ENCODE measurements around the gene HSPA1L. TPM values are rescaled to one million over a fixed set of nuclear protein-coding genes. Genes with fewer than 3 reads are reported as not detected.
"Not testable (repeated sequence)": the region's sequence is repeated elsewhere in the genome, so short reads cannot be mapped to it uniquely, and the experiment has no call there.

The HSPA1L gene
- total RNA-seq, 1 experiment from 2014 or later, result 1.1 TPM

DNA sequence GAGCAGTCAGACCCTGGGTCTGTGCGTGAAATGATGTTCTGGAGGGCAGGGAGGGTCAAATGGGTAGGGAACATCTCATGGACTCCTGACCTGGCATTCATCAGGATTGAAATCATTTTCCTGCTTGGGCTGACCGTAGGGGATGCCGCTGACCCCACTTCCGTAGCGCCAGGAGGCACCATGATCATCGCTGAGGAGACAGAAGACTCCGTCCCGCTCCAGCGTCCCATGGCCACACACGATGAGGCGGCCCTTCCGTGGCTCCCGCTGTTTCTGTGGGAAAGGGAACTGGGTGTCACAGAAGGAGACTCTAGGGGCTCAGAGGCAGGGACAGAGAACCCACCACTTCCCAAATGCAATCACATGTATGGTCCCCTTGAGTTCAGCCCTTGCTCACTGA is 45.3 kb upstream of the HSPA1L start:
- TF ChIP-seq, protein P1, sequence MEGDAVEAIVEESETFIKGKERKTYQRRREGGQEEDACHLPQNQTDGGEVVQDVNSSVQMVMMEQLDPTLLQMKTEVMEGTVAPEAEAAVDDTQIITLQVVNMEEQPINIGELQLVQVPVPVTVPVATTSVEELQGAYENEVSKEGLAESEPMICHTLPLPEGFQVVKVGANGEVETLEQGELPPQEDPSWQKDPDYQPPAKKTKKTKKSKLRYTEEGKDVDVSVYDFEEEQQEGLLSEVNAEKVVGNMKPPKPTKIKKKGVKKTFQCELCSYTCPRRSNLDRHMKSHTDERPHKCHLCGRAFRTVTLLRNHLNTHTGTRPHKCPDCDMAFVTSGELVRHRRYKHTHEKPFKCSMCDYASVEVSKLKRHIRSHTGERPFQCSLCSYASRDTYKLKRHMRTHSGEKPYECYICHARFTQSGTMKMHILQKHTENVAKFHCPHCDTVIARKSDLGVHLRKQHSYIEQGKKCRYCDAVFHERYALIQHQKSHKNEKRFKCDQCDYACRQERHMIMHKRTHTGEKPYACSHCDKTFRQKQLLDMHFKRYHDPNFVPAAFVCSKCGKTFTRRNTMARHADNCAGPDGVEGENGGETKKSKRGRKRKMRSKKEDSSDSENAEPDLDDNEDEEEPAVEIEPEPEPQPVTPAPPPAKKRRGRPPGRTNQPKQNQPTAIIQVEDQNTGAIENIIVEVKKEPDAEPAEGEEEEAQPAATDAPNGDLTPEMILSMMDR (conservative IDR thresholded peaks at IDR 0.05; ENCODE audit: low read depth, low read length), result no peak
- TF ChIP-seq EZH2 (IDR thresholded peaks at IDR 0.05; ENCODE audit: borderline replicate concordance, low read depth, low read length, poor library complexity, severe bottlenecking), result no peak
- ChIA-PET POLR2A (ENCODE audit: low non-redundant PET) (no interaction called here), CTCF (no interaction called here)
- no TSS peak for BruUV-seq (replicated peaks)
- H3K27ac ChIP-seq (ENCODE audit: low read depth, low read length, poor library complexity, severe bottlenecking), result no peak overlapping the region
- intact Hi-C loops (cut with micrococcal nuclease; ENCODE audit: unreplicated experiment), result no loop called here
- H3K36me3 ChIP-seq (ENCODE audit: insufficient read depth, low read length, poor library complexity, severe bottlenecking), result peaks cover 6% of the 10 kb centered on the region
- H3K27me3 ChIP-seq (replicated peaks; ENCODE audit: insufficient read depth, low read depth, low read length, poor library complexity), result no peaks in the 10 kb centered on the region
- no peaks in the 10 kb centered on the region for H3K9me3 ChIP-seq (ENCODE audit: low read depth, low read length, poor library complexity, severe bottlenecking)
- no peak overlapping the region for H3K4me3 ChIP-seq (ENCODE audit: low read depth, low read length, poor library complexity, severe bottlenecking)
- no peak for DNase-seq (ENCODE audit: low spot score)
- peaks cover 6% of the 10 kb centered on the region for H3K4me1 ChIP-seq (ENCODE audit: insufficient read depth, low read length, poor library complexity, severe bottlenecking)

DNA sequence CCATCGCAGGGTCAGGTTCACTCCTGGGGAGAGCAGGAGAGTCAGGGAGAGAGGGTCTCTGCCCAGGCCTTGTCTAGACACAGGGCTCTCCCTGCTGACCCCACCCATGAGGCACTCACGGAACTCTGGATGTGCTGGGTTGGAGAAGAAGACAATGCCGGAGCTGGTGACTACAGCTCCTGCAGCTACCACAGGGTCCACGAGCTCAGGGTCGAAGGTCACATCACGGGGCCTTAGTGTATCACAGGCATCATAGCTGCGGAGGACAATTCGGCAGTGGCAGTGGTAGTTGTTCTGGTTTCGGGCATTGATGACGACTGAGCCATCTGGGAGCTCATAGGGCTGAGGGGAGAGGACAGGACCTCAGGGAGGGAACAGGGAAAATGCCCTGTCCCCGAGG is 44.8 kb upstream of the HSPA1L start:
- POLR2A ChIA-PET (ENCODE audit: low non-redundant PET), result no interaction called here
- no peaks in the 10 kb centered on the region for H3K9me3 ChIP-seq (ENCODE audit: low read depth, low read length, poor library complexity, severe bottlenecking)
- intact Hi-C loops (cut with micrococcal nuclease; ENCODE audit: unreplicated experiment), result no loop called here

DNA sequence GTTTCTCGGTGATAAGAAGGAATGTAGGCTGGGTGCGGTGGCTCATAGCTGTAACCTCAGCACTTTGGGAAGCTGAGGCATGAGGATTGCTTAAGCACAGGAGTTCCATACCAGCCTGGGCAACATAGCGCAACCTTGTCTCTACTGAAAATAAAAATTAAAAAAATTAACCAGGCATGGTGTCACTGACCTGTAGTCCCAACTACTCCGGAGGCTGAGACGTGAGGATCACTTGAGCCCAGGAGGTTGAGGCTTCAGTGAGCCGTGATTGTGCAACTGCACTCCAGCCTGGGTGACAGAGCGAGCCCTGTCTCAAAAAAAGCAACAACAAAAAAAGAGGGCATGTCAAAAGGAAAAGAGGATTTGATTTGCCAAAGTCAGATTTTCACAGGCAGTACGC is 43.6 kb upstream of the HSPA1L start:
- POLR2A ChIA-PET (ENCODE audit: low non-redundant PET), result no interaction called here
- CTCF ChIA-PET, result no interaction called here
- H3K9me3 ChIP-seq (ENCODE audit: low read depth, low read length, poor library complexity, severe bottlenecking), result no peaks in the 10 kb centered on the region
- H3K27ac ChIP-seq (ENCODE audit: low read depth, low read length, poor library complexity, severe bottlenecking), result no peak overlapping the region
- no peak overlapping the region for H3K4me3 ChIP-seq (ENCODE audit: low read depth, low read length, poor library complexity, severe bottlenecking)
- no peaks in the 10 kb centered on the region for H3K27me3 ChIP-seq (replicated peaks; ENCODE audit: insufficient read depth, low read depth, low read length, poor library complexity)
- no peak for DNase-seq (ENCODE audit: low spot score)
- H3K4me1 ChIP-seq (ENCODE audit: insufficient read depth, low read length, poor library complexity, severe bottlenecking), result no peaks in the 10 kb centered on the region
- TF ChIP-seq EZH2 (IDR thresholded peaks at IDR 0.05; ENCODE audit: borderline replicate concordance, low read depth, low read length, poor library complexity, severe bottlenecking), result no peak
- TF ChIP-seq, protein P1 (conservative IDR thresholded peaks at IDR 0.05; ENCODE audit: low read depth, low read length), result no peak
- H3K36me3 ChIP-seq (ENCODE audit: insufficient read depth, low read length, poor library complexity, severe bottlenecking), result peaks cover 6% of the 10 kb centered on the region
- no TSS peak for BruUV-seq (replicated peaks)
- intact Hi-C loops (cut with micrococcal nuclease; ENCODE audit: unreplicated experiment), result no loop called here

More for the DNA sequence above, 44.8 kb upstream of the HSPA1L start:
- no TSS peak for BruUV-seq (replicated peaks)
- peaks cover 6% of the 10 kb centered on the region for H3K4me1 ChIP-seq (ENCODE audit: insufficient read depth, low read length, poor library complexity, severe bottlenecking)
- CTCF ChIA-PET, result no interaction called here
- no peaks in the 10 kb centered on the region for H3K27me3 ChIP-seq (replicated peaks; ENCODE audit: insufficient read depth, low read depth, low read length, poor library complexity)
- H3K36me3 ChIP-seq (ENCODE audit: insufficient read depth, low read length, poor library complexity, severe bottlenecking), result peaks cover 6% of the 10 kb centered on the region
- no peak overlapping the region for H3K27ac ChIP-seq (ENCODE audit: low read depth, low read length, poor library complexity, severe bottlenecking)
- no peak for TF ChIP-seq EZH2 (IDR thresholded peaks at IDR 0.05; ENCODE audit: borderline replicate concordance, low read depth, low read length, poor library complexity, severe bottlenecking)
- TF ChIP-seq, protein P1 (conservative IDR thresholded peaks at IDR 0.05; ENCODE audit: low read depth, low read length), result no peak
- DNase-seq (ENCODE audit: low spot score), result no peak
- no peak overlapping the region for H3K4me3 ChIP-seq (ENCODE audit: low read depth, low read length, poor library complexity, severe bottlenecking)

DNA sequence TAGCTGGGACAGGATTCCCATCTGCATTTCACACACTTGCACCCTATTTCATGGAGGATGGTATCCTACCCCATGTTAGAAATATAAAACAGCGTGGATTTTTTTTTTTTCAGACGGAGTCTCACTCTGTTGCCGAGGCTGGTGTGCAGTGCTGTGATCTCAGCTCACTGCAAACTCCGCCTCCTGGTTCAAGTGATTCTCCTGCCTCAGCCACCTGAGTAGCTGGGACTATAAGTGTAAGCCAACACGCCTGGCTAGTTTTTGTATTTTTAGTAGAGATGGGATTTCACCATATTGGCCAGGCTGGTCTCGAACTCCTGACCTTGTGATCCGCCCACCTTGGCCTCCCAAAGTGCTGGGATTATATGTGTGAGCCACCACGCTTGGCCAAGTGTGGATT is 42.7 kb upstream of the HSPA1L start:
- H3K4me3 ChIP-seq (ENCODE audit: low read depth, low read length, poor library complexity, severe bottlenecking); H3K27ac ChIP-seq (ENCODE audit: low read depth, low read length, poor library complexity, severe bottlenecking); H3K27me3 ChIP-seq (replicated peaks; ENCODE audit: insufficient read depth, low read depth, low read length, poor library complexity); CTCF ChIA-PET; BruUV-seq (replicated peaks); H3K36me3 ChIP-seq (ENCODE audit: insufficient read depth, low read length, poor library complexity, severe bottlenecking); intact Hi-C loops (cut with micrococcal nuclease; ENCODE audit: unreplicated experiment); H3K4me1 ChIP-seq (ENCODE audit: insufficient read depth, low read length, poor library complexity, severe bottlenecking); H3K9me3 ChIP-seq (ENCODE audit: low read depth, low read length, poor library complexity, severe bottlenecking); DNase-seq (ENCODE audit: low spot score): not testable (repeated sequence)
- POLR2A ChIA-PET (ENCODE audit: low non-redundant PET), result interaction anchor here (0.6 kb wide), 1 partner anchor 1853 kb away, joined by 3 read pairs; no protein-coding TSS in a partner anchor

DNA sequence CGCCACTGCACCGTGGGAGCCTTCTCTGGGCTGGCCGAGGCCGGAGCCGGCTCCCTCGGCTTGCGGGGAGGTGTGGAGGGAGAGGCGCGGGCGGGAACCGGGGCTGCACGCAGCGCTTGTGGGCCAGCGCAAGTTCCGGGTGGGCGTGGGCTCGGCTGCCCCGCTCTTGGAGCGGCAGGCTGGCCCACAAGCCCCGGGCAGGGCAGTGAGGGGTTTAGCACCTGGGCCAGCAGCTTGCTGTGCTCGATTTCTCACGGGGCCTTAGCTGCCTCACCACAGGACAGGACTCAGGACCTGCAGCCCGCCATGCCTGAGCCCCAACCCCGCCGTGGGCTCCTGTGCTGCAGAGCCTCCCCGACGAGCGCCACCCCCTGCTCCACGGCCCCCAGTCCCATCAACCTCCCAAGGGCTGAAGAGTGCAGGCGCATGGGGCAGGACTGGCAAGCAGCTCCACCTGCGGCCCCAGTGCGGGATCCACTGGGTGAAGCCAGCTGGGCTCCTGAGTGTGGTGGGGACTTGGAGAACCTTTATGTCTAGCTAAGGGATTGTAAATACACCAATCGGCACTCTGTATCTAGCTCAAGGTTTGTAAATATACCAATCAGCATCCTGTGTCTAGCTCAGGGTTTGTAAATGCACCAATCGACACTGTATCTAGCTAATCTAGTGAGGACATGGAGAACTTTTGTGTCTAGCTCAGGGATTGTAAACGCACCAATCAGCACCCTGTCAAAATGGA is 37.1 kb upstream of the HSPA1L start:
- H3K36me3 ChIP-seq (ENCODE audit: insufficient read depth, low read length, poor library complexity, severe bottlenecking); H3K4me3 ChIP-seq (ENCODE audit: low read depth, low read length, poor library complexity, severe bottlenecking); DNase-seq (ENCODE audit: low spot score); H3K27me3 ChIP-seq (replicated peaks; ENCODE audit: insufficient read depth, low read depth, low read length, poor library complexity); intact Hi-C loops (cut with micrococcal nuclease; ENCODE audit: unreplicated experiment); H3K4me1 ChIP-seq (ENCODE audit: insufficient read depth, low read length, poor library complexity, severe bottlenecking); H3K9me3 ChIP-seq (ENCODE audit: low read depth, low read length, poor library complexity, severe bottlenecking); BruUV-seq (replicated peaks); H3K27ac ChIP-seq (ENCODE audit: low read depth, low read length, poor library complexity, severe bottlenecking); POLR2A ChIA-PET (ENCODE audit: low non-redundant PET); CTCF ChIA-PET: not testable (repeated sequence)
